B cell (primary cell): ENCODE results near the gene WASHC4. TPM values are rescaled to one million over a fixed set of nuclear protein-coding genes. Genes with fewer than 3 reads are reported as not detected.

Experiments used
- ATAC-seq: fragments of 200-7000 bp; cut with Tn5 transposase; one replicate; pipeline ENCODE4 v1.10.0; 2021; ENCODE audit warnings: low read depth, mild to moderate bottlenecking, moderate number of reproducible peaks, moderate library complexity
- CTCF ChIA-PET: fragments of 350-600 bp; sonication (Branson Sonifier 250); formaldehyde crosslinking; loops from one replicate; lab custom pipeline; 2021; ENCODE audit warnings: antibody characterized with exemption, inconsistent platforms; lab: Charles Lee
- POLR2A ChIA-PET: fragments of 350-600 bp; sonication (Branson Sonifier 250); formaldehyde crosslinking; loops from one replicate; lab custom pipeline; 2021; ENCODE audit warnings: antibody characterized with exemption; lab: Charles Lee
- DNase-seq: peaks from one replicate; pipeline ENCODE4 v3.0.0; 2013
- H2AFZ ChIP-seq: 2 replicates; pipeline ENCODE4 v1.6.1; 2012; ENCODE audit warnings: mild to moderate bottlenecking, low read depth, low read length; ENCODE audit not compliant: insufficient read depth, poor library complexity, severe bottlenecking
- H3K27ac ChIP-seq, 2 donors: 1 replicate in 1 of 2; 2 replicates in 1 of 2; pipeline ENCODE4 v1.5.1; 2012 to 2013; ENCODE audit warnings: low read length in 2 of 2, mild to moderate bottlenecking in 2 of 2, moderate library complexity in 1 of 2
- H3K27me3 ChIP-seq, 4 experiments: fragments of 200-600 bp in 1 of 4; sonication (generic) in 1 of 4; replicated peaks in 1 of 4; 1 replicate in 2 of 4; 2 replicates in 2 of 4; pipeline versions ENCODE4 v1.6.1 to v1.7.0; 2013 to 2016; ENCODE audit warnings: low read length in 3 of 4, mild to moderate bottlenecking in 2 of 4, mixed read lengths in 1 of 4, moderate library complexity in 1 of 4; ENCODE audit not compliant: insufficient read depth in 4 of 4, control insufficient read depth in 3 of 4; ENCODE audit errors: control extremely low read depth in 1 of 4
- H3K36me3 ChIP-seq, 2 experiments: replicated peaks in 1 of 2; 1 replicate in 1 of 2; 2 replicates in 1 of 2; pipeline versions ENCODE4 v1.6.1 to v1.7.1; 2013; ENCODE audit warnings: low read length in 1 of 2; ENCODE audit not compliant: insufficient read depth in 2 of 2, control insufficient read depth in 1 of 2; ENCODE audit errors: control extremely low read depth in 1 of 2, extremely low read depth in 1 of 2
- H3K4me1 ChIP-seq, 2 donors: fragments of 200-600 bp in 1 of 2; sonication (generic) in 1 of 2; 1 replicate in 1 of 2; 2 replicates in 1 of 2; pipeline versions ENCODE4 v1.5.1 to v1.6.1; 2013 to 2017; ENCODE audit warnings: low read length in 2 of 2; ENCODE audit not compliant: control insufficient read depth in 2 of 2, insufficient read depth in 2 of 2
- H3K4me2 ChIP-seq: replicated peaks from 2 replicates; pipeline ENCODE3; 2012; ENCODE audit warnings: mild to moderate bottlenecking, low read depth, low read length; ENCODE audit not compliant: poor library complexity, severe bottlenecking
- H3K4me3 ChIP-seq, 5 experiments: fragments of 200-600 bp in 1 of 5; sonication (generic) in 1 of 5; 1 replicate in 3 of 5; 2 replicates in 2 of 5; pipeline versions ENCODE4 v1.5.1 to v1.7.0; 2011 to 2016; ENCODE audit warnings: low read length in 4 of 5, mild to moderate bottlenecking in 4 of 5, low read depth in 2 of 5, control low read depth in 1 of 5, moderate library complexity in 1 of 5; ENCODE audit not compliant: insufficient read depth in 1 of 5; ENCODE audit errors: control extremely low read depth in 1 of 5, extremely low read depth in 1 of 5
- H3K79me2 ChIP-seq: fragments of 200-600 bp; sonication (generic); one replicate; pipeline ENCODE4 v1.6.0; 2016; ENCODE audit warnings: low read length; ENCODE audit not compliant: control insufficient read depth, insufficient read depth
- H3K9ac ChIP-seq: fragments of 200-600 bp; sonication (generic); 2 replicates; pipeline ENCODE4 v1.6.1; 2017; ENCODE audit warnings: mild to moderate bottlenecking, low read length, moderate library complexity
- H3K9me3 ChIP-seq, 3 donors: one replicate each; pipeline versions ENCODE4 v1.6.1 to v1.7.1; 2013; ENCODE audit warnings: low read length in 2 of 3; ENCODE audit not compliant: control insufficient read depth in 2 of 3, insufficient read depth in 1 of 3; ENCODE audit errors: control extremely low read depth in 1 of 3
- H4K20me1 ChIP-seq: 2 replicates; pipeline ENCODE4 v1.6.0; 2012; ENCODE audit warnings: mild to moderate bottlenecking, low read length; ENCODE audit not compliant: insufficient read depth, control insufficient read depth, poor library complexity, severe bottlenecking
- H3K27ac Mint-ChIP-seq: one replicate; pipeline ENCODE4 v1.8.0; 2021; ENCODE audit warnings: mixed read lengths
- H3K27me3 Mint-ChIP-seq: one replicate; pipeline ENCODE4 v1.8.0; 2021; ENCODE audit warnings: mixed read lengths
- H3K4me1 Mint-ChIP-seq: one replicate; pipeline ENCODE4 v1.8.0; 2021; ENCODE audit warnings: mixed read lengths
- H3K4me3 Mint-ChIP-seq: one replicate; pipeline ENCODE4 v1.8.0; 2021; ENCODE audit warnings: mixed read lengths
- H3K9me3 Mint-ChIP-seq: one replicate; pipeline ENCODE4 v1.8.0; 2022; ENCODE audit warnings: mixed read lengths; ENCODE audit not compliant: insufficient read depth
- CTCF ChIP-seq: fragments of 200-600 bp; IDR thresholded peaks from one replicate; pipeline ENCODE4 v1.8.0; 2022; ENCODE audit warnings: antibody characterized with exemption, mild to moderate bottlenecking
- EZH2 ChIP-seq: IDR thresholded peaks from 2 replicates; pipeline ENCODE4 v1.6.1; 2012; ENCODE audit warnings: borderline replicate concordance, low read depth, mild to moderate bottlenecking, moderate library complexity, low read length; ENCODE audit not compliant: insufficient read depth, poor library complexity, severe bottlenecking
- WGBS: methylation state at CpG from one replicate; pipeline ENCODE4 v1.1.5; 2013; ENCODE audit warnings: missing lambda C conversion rate; ENCODE audit not compliant: insufficient coverage; 5-methylcytosine and 5-hydroxymethylcytosine counted together
- intact Hi-C: fragments of 100-400 bp; cut with micrococcal nuclease; formaldehyde crosslinking; loops from one replicate; pipeline ENCODE4 v1.10.0; 2022
- polyA plus RNA-seq: library from polyadenylated mRNA; depleted of rRNA; stranded (reverse); fragments of >200 nt; gene quantifications from 2 replicates; pipeline ENCODE4 v1.2.3, GENCODE V29; 2012
- total RNA-seq, 2 donors: library from RNA; stranded (reverse); fragments of 120-200 nt in 1 of 2; gene quantifications; 1 replicate in 1 of 2; 2 replicates in 1 of 2; pipeline versions ENCODE4 v1.2.3 to v1.2.4, GENCODE V29; 2013 to 2022

The WASHC4 gene
- total and polyA plus RNA-seq, 2 donors (not counting 1 experiment from before 2014, with no cell fraction given): 55.2 to 240 TPM

GRCh38 chr12:105214670-105215375 is 107.3 kb downstream of the WASHC4 start:
- Histone ChIP-seq H3K9ac (no peak overlapping the region), H3K4me3 (no peak overlapping the region), H3K4me1 (no peaks in the 10 kb centered on the region), H3K36me3 (peaks cover 2 to 59% of the 10 kb centered on the region in 2 experiments), H2AFZ (no peak overlapping the region), H3K79me2 (no peaks in the 10 kb centered on the region), H4K20me1 (peaks cover 3% of the 10 kb centered on the region), H3K9me3 (no peaks in the 10 kb centered on the region), H3K27me3 (no peaks in the 10 kb centered on the region), H3K27ac (no peak overlapping the region), H3K4me2 (no peak overlapping the region)
- ChIA-PET POLR2A (no interaction called here), CTCF (no interaction called here)
- Mint-ChIP-seq H3K4me1 (no peaks in the 10 kb centered on the region), H3K27me3 (no peaks in the 10 kb centered on the region), H3K9me3 (no peaks in the 10 kb centered on the region), H3K27ac (no peak overlapping the region), H3K4me3 (no peak overlapping the region)
- WGBS: 92% methylated on average over 5 of the region's 9 CpGs
- ATAC-seq (no peak), DNase-seq (no peak)
- intact Hi-C loops: no loop called here
- TF ChIP-seq EZH2: no peak
- TF ChIP-seq CTCF: no peak

- DNase-seq (no peak), ATAC-seq (no peak)
- peaks cover 32% of the 10 kb centered on the region for H4K20me1 ChIP-seq
- H3K36me3 ChIP-seq: peaks cover 4 to 72% of the 10 kb centered on the region in 2 experiments
- H3K4me3 ChIP-seq: no peak overlapping the region
- peaks cover 14% of the 10 kb centered on the region for H3K79me2 ChIP-seq
- no peaks in the 10 kb centered on the region for H3K9me3 ChIP-seq
- H3K4me2 ChIP-seq: no peak overlapping the region
- H3K9me3 Mint-ChIP-seq: no peaks in the 10 kb centered on the region
- H3K4me3 Mint-ChIP-seq: no peak overlapping the region
- H2AFZ ChIP-seq: no peak overlapping the region
- H3K27me3 Mint-ChIP-seq: no peaks in the 10 kb centered on the region
- WGBS: 91% methylated on average over 7 of the region's 7 CpGs
- no peaks in the 10 kb centered on the region for H3K4me1 ChIP-seq
- H3K27ac ChIP-seq: no peak overlapping the region
- H3K27me3 ChIP-seq: no peaks in the 10 kb centered on the region
- intact Hi-C loops: no loop called here
- H3K27ac Mint-ChIP-seq: peak overlapping the region; percentile 62
- ChIA-PET POLR2A (no interaction called here), CTCF (no interaction called here)
- no peaks in the 10 kb centered on the region for H3K4me1 Mint-ChIP-seq
- TF ChIP-seq CTCF: no peak
- TF ChIP-seq EZH2: no peak
- H3K9ac ChIP-seq: no peak overlapping the region
These were observed 110.9 kb downstream of the WASHC4 start for GRCh38 chr12:105218434-105218833.
